SK-N-SH treated with all-trans-retinoic acid at 6 μM for 48 hours (cell line): Measurements from ENCODE around the gene B3GAT1.

Source experiments
- ATAC-seq: fragments of 200-7000 bp; cut with Tn5 transposase; 3 replicates; pipeline ENCODE4 v1.9.1; 2020; ENCODE audit warnings: mild to moderate bottlenecking, moderate library complexity
- ARNTL ChIP-seq: fragments of 450-650 bp; formaldehyde crosslinking; IDR thresholded peaks from 2 replicates; pipeline ENCODE4 v1.5.0; 2020; ENCODE audit warnings: low read depth, mild to moderate bottlenecking, moderate library complexity, borderline replicate concordance
- BACH2 ChIP-seq: fragments of 250-450 bp; sonication (Bioruptor Pico); IDR thresholded peaks from 2 replicates; pipeline ENCODE4 v1.9.0; 2021; ENCODE audit warnings: mild to moderate bottlenecking, borderline replicate concordance
- CSDC2 ChIP-seq: fragments of 250-450 bp; sonication (Bioruptor Pico); IDR thresholded peaks from 2 replicates; pipeline ENCODE4 v1.5.0; 2020; ENCODE audit warnings: mild to moderate bottlenecking, moderate library complexity
- ESRRG ChIP-seq: fragments of 250-450 bp; sonication (Bioruptor Pico); IDR thresholded peaks from 2 replicates; pipeline ENCODE4 v1.6.1; 2021; ENCODE audit warnings: mild to moderate bottlenecking
- GLIS3 ChIP-seq: fragments of 250-450 bp; sonication (Bioruptor Pico); IDR thresholded peaks from 2 replicates; pipeline ENCODE4 v1.5.0; 2020; ENCODE audit warnings: mild to moderate bottlenecking, moderate library complexity
- OSR1 ChIP-seq: fragments of 250-450 bp; sonication (Bioruptor Pico); IDR thresholded peaks from 2 replicates; pipeline ENCODE4 v1.8.0; 2022; ENCODE audit warnings: moderate library complexity, mild to moderate bottlenecking, inconsistent platforms
- POU6F1 ChIP-seq: fragments of 250-450 bp; sonication (Bioruptor Pico); IDR thresholded peaks from 2 replicates; pipeline ENCODE4 v1.8.0; 2021; ENCODE audit warnings: low read depth, mild to moderate bottlenecking, moderate library complexity, borderline replicate concordance
- PPARA ChIP-seq: fragments of 250-450 bp; sonication (Bioruptor Pico); IDR thresholded peaks from 2 replicates; pipeline ENCODE4 v1.5.0; 2020; ENCODE audit warnings: mild to moderate bottlenecking, borderline replicate concordance
- RARB ChIP-seq: fragments of 250-450 bp; sonication (Bioruptor Pico); IDR thresholded peaks from 2 replicates; pipeline ENCODE4 v1.8.0; 2021; ENCODE audit warnings: mild to moderate bottlenecking, moderate library complexity
- SNAI2 ChIP-seq: fragments of 250-450 bp; sonication (Bioruptor Pico); IDR thresholded peaks from 2 replicates; pipeline ENCODE4 v1.5.0; 2020; ENCODE audit warnings: mild to moderate bottlenecking, moderate library complexity
- TCF4 ChIP-seq: fragments of 250-450 bp; sonication (Bioruptor Pico); IDR thresholded peaks from 2 replicates; pipeline ENCODE4 v1.8.0; 2021; ENCODE audit warnings: mild to moderate bottlenecking, moderate library complexity, borderline replicate concordance
- TOX ChIP-seq: fragments of 250-450 bp; sonication (Bioruptor Pico); IDR thresholded peaks from 2 replicates; pipeline ENCODE4 v1.8.0; 2021; ENCODE audit warnings: mild to moderate bottlenecking, moderate library complexity, borderline replicate concordance
- ZC3H10 ChIP-seq: fragments of 250-450 bp; sonication (Bioruptor Pico); IDR thresholded peaks from 2 replicates; pipeline ENCODE4 v1.5.1; 2021; ENCODE audit warnings: mild to moderate bottlenecking, moderate library complexity
- ZFP3 ChIP-seq: fragments of 250-450 bp; sonication (Bioruptor Pico); IDR thresholded peaks from 2 replicates; pipeline ENCODE4 v1.5.0; 2020; ENCODE audit warnings: mild to moderate bottlenecking, moderate library complexity
- ZNF70 ChIP-seq: fragments of 450-650 bp; formaldehyde crosslinking; IDR thresholded peaks from 2 replicates; pipeline ENCODE4 v1.5.0; 2020; ENCODE audit warnings: mild to moderate bottlenecking, moderate library complexity
- ZNF8 ChIP-seq: fragments of 450-650 bp; formaldehyde crosslinking; IDR thresholded peaks from 2 replicates; pipeline ENCODE4 v1.5.0; 2020; ENCODE audit warnings: mild to moderate bottlenecking, moderate library complexity
- TF ChIP-seq, protein P1 (sequence below): fragments of 250-450 bp; sonication (Bioruptor Pico); IDR thresholded peaks from 2 replicates; pipeline ENCODE4 v1.5.1; 2021; ENCODE audit warnings: mild to moderate bottlenecking, moderate library complexity
- TF ChIP-seq, protein P2 (sequence below): fragments of 250-450 bp; sonication (Bioruptor Pico); IDR thresholded peaks from 2 replicates; pipeline ENCODE4 v1.5.0; 2020; ENCODE audit warnings: mild to moderate bottlenecking, moderate library complexity
- TF ChIP-seq, protein P3 (sequence below): fragments of 250-450 bp; sonication (Bioruptor Pico); IDR thresholded peaks from 2 replicates; pipeline ENCODE4 v1.5.1; 2020; ENCODE audit warnings: low read depth, mild to moderate bottlenecking, moderate library complexity

B3GAT1 gene

GRCh38 chr11:134359646-134360045 is 52.4 kb downstream of the B3GAT1 start:
- no peak for ATAC-seq
- no peak for TF ChIP-seq CSDC2 (CRISPR knock-in tag)
- no peak for TF ChIP-seq GLIS3
- TF ChIP-seq ARNTL (CRISPR knock-in tag), result no peak
- TF ChIP-seq ZNF8, result no peak
- TF ChIP-seq ZC3H10 (CRISPR knock-in tag), result no peak
- TF ChIP-seq, protein P1, sequence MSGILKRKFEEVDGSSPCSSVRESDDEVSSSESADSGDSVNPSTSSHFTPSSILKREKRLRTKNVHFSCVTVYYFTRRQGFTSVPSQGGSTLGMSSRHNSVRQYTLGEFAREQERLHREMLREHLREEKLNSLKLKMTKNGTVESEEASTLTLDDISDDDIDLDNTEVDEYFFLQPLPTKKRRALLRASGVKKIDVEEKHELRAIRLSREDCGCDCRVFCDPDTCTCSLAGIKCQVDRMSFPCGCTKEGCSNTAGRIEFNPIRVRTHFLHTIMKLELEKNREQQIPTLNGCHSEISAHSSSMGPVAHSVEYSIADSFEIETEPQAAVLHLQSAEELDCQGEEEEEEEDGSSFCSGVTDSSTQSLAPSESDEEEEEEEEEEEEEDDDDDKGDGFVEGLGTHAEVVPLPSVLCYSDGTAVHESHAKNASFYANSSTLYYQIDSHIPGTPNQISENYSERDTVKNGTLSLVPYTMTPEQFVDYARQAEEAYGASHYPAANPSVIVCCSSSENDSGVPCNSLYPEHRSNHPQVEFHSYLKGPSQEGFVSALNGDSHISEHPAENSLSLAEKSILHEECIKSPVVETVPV (CRISPR knock-in tag), result no peak
- TF ChIP-seq TOX (CRISPR knock-in tag), result no peak
- TF ChIP-seq ZFP3, result no peak
- TF ChIP-seq, protein P2, sequence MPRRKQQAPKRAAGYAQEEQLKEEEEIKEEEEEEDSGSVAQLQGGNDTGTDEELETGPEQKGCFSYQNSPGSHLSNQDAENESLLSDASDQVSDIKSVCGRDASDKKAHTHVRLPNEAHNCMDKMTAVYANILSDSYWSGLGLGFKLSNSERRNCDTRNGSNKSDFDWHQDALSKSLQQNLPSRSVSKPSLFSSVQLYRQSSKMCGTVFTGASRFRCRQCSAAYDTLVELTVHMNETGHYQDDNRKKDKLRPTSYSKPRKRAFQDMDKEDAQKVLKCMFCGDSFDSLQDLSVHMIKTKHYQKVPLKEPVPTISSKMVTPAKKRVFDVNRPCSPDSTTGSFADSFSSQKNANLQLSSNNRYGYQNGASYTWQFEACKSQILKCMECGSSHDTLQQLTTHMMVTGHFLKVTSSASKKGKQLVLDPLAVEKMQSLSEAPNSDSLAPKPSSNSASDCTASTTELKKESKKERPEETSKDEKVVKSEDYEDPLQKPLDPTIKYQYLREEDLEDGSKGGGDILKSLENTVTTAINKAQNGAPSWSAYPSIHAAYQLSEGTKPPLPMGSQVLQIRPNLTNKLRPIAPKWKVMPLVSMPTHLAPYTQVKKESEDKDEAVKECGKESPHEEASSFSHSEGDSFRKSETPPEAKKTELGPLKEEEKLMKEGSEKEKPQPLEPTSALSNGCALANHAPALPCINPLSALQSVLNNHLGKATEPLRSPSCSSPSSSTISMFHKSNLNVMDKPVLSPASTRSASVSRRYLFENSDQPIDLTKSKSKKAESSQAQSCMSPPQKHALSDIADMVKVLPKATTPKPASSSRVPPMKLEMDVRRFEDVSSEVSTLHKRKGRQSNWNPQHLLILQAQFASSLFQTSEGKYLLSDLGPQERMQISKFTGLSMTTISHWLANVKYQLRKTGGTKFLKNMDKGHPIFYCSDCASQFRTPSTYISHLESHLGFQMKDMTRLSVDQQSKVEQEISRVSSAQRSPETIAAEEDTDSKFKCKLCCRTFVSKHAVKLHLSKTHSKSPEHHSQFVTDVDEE, result no peak
- TF ChIP-seq OSR1 (CRISPR knock-in tag), result no peak
- TF ChIP-seq ESRRG, result no peak
- no peak for TF ChIP-seq SNAI2 (CRISPR knock-in tag)
- TF ChIP-seq, protein P3, sequence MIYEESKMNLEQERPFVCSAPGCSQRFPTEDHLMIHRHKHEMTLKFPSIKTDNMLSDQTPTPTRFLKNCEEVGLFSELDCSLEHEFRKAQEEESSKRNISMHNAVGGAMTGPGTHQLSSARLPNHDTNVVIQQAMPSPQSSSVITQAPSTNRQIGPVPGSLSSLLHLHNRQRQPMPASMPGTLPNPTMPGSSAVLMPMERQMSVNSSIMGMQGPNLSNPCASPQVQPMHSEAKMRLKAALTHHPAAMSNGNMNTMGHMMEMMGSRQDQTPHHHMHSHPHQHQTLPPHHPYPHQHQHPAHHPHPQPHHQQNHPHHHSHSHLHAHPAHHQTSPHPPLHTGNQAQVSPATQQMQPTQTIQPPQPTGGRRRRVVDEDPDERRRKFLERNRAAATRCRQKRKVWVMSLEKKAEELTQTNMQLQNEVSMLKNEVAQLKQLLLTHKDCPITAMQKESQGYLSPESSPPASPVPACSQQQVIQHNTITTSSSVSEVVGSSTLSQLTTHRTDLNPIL, result no peak
- TF ChIP-seq PPARA (CRISPR knock-in tag), result no peak
- no peak for TF ChIP-seq BACH2 (CRISPR knock-in tag)
- no peak for TF ChIP-seq TCF4
- no peak for TF ChIP-seq ZNF70 (CRISPR knock-in tag)
- TF ChIP-seq, all 23 proteins: peak for 0

GRCh38 chr11:134358856-134359490 is 53.1 kb downstream of the B3GAT1 start:
- TF ChIP-seq GLIS3, result no peak
- no peak for TF ChIP-seq RARB (CRISPR knock-in tag)
- no peak for TF ChIP-seq POU6F1 (CRISPR knock-in tag)
- TF ChIP-seq, protein P3, result no peak
- TF ChIP-seq TCF4, result no peak
- TF ChIP-seq, protein P2, result no peak
- no peak for TF ChIP-seq ZNF8
- no peak for TF ChIP-seq ESRRG
- no peak for TF ChIP-seq ZFP3
- ATAC-seq, result no peak
